ENCODE results near the gene PCDH19. TPM values are rescaled to one million over a fixed set of nuclear protein-coding genes. Genes with fewer than 3 reads are reported as not detected.

Gene PCDH19
- total RNA-seq, 6 donors from 2014 or later, result 0.10 to 1.0 (median 0.19) TPM

DNA sequence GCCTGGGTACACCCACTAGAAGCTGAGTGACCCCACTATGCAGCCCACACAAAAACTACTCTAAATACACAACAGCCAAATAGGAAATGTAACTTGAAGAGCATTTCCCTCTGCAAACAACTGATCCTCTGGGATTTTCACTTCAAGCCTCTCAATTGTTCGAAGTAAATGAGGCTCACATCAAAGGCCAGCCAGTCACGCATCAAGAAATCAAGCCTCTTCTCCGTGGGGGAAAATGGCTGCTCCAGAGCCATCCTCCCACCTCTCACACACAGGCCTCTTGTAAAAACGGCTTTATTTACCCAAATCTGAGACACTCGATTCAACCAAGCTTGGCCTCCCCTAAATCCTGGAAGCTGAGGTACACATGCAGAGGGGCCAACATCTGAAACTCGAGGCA lies 14.3 kb downstream of the PCDH19 start:
- Histone ChIP-seq H3K27ac (no peak overlapping the region), H3K4me1 (no peaks in the 10 kb centered on the region), H3K4me3 (no peak overlapping the region), H3K9me3 (no peaks in the 10 kb centered on the region), H3K36me3 (no peaks in the 10 kb centered on the region), H3K27me3 (no peaks in the 10 kb centered on the region)
- WGBS, 2 donors, result 46 to 47% methylated on average over 3 to 6 of the region's 6 CpGs
- TF ChIP-seq POLR2A (IDR thresholded peaks at IDR 0.05) (no peak), POLR2AphosphoS5 (IDR thresholded peaks at IDR 0.05) (no peak), EP300 (IDR thresholded peaks at IDR 0.05) (no peak)
- TF ChIP-seq, protein P1, sequence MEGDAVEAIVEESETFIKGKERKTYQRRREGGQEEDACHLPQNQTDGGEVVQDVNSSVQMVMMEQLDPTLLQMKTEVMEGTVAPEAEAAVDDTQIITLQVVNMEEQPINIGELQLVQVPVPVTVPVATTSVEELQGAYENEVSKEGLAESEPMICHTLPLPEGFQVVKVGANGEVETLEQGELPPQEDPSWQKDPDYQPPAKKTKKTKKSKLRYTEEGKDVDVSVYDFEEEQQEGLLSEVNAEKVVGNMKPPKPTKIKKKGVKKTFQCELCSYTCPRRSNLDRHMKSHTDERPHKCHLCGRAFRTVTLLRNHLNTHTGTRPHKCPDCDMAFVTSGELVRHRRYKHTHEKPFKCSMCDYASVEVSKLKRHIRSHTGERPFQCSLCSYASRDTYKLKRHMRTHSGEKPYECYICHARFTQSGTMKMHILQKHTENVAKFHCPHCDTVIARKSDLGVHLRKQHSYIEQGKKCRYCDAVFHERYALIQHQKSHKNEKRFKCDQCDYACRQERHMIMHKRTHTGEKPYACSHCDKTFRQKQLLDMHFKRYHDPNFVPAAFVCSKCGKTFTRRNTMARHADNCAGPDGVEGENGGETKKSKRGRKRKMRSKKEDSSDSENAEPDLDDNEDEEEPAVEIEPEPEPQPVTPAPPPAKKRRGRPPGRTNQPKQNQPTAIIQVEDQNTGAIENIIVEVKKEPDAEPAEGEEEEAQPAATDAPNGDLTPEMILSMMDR (IDR thresholded peaks at IDR 0.05), result no peak
- ATAC-seq (ENCODE audit: low FRiP score in 2 of 2) (no peak), DNase-seq (no peak)

DNA sequence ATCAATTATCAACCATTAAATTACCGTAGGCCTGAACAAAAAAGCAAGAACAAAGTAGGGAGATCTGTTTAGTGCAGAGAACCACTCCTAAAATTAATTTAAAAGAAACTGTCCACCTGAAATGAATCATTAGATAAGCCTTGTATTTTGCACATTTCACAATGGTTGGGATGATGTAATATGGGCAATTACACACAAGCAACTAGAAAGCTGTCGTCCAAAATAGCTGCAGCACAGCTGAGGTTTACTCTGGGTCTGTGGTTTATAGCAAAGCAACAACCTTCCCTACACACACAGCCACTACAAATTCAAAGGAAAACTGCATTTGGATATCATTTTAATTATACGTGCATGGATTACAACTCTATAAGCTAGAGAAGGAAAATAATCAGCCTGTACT lies 28.5 kb downstream of the PCDH19 start:
- DNase-seq (no peak), ATAC-seq (ENCODE audit: low FRiP score in 2 of 2) (no peak)
- no peak overlapping the region for H3K27ac ChIP-seq
- no peaks in the 10 kb centered on the region for H3K36me3 ChIP-seq
- H3K9me3 ChIP-seq, result no peaks in the 10 kb centered on the region
- TF ChIP-seq EP300 (IDR thresholded peaks at IDR 0.05) (no peak), POLR2A (IDR thresholded peaks at IDR 0.05) (no peak), POLR2AphosphoS5 (IDR thresholded peaks at IDR 0.05) (no peak)
- TF ChIP-seq, protein P1 (IDR thresholded peaks at IDR 0.05), result no peak
- no peaks in the 10 kb centered on the region for H3K27me3 ChIP-seq
- no peak overlapping the region for H3K4me3 ChIP-seq
- no peaks in the 10 kb centered on the region for H3K4me1 ChIP-seq
- WGBS, 2 donors, result 62 to 74% methylated on average over 3 of the region's 3 CpGs

DNA sequence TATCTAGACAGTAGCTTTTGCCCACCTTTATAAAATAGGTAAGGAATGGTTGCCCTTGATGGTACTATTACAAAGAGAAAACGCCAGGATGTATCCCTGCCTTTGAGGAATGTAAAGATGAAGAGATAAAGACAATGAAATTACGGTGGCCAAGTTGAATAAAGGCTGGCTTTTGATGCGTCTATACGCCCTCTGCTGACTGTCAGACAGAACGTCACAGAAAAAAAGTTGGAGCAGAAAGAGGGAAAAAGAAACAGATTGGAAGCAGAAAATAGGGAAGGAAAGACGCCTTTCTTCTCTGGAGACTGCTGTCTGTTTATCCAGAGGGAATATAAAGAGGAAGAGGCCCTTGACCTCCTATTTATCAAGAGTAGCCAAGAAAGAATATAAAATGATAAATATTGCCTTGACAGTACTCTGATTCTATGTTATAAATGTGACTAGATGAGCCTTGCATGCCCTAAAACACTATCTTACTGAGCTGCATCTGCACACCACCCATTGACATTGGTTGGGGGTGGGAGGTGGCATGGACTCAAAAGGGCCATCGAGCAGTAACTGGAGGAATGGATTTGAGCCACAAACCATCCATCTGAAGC lies 30.6 kb downstream of the PCDH19 start:
- DNase-seq (no peak), ATAC-seq (ENCODE audit: low FRiP score in 2 of 2) (no peak)
- H3K27me3 ChIP-seq, result no peaks in the 10 kb centered on the region

DNA sequence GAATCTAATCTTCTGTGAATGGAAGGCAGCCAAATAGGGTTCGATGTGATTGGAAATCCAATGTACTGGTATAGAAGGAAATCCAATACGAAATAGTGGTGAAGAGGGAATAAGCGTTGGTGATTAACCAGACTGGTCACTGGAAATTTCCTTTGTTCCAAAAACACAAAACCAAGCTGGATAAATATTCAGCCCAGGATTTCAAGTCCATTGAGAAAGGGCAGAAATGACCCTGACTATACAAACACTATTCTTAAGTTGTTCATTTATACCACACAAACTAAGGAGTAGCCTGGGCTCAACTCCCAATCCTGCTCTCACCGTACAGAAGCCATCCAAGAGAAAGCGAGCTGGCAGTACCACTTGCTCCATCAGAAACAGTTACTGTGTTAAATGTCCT lies 32.2 kb downstream of the PCDH19 start:
- no peak overlapping the region for H3K27ac ChIP-seq
- no peaks in the 10 kb centered on the region for H3K27me3 ChIP-seq
- ATAC-seq (ENCODE audit: low FRiP score in 2 of 2) (no peak), DNase-seq (no peak)
- H3K4me1 ChIP-seq, result no peaks in the 10 kb centered on the region
- TF ChIP-seq POLR2AphosphoS5 (IDR thresholded peaks at IDR 0.05) (no peak), POLR2A (IDR thresholded peaks at IDR 0.05) (no peak), EP300 (IDR thresholded peaks at IDR 0.05) (no peak)
- TF ChIP-seq, protein P1 (IDR thresholded peaks at IDR 0.05), result no peak
- no peak overlapping the region for H3K4me3 ChIP-seq
- H3K36me3 ChIP-seq, result no peaks in the 10 kb centered on the region
- no peaks in the 10 kb centered on the region for H3K9me3 ChIP-seq
- WGBS, 2 donors, result 73 to 97% methylated on average over 4 to 5 of the region's 5 CpGs

More for the DNA sequence above, 30.6 kb downstream of the PCDH19 start:
- no peak overlapping the region for H3K4me3 ChIP-seq
- H3K27ac ChIP-seq, result no peak overlapping the region
- H3K9me3 ChIP-seq, result no peaks in the 10 kb centered on the region
- H3K4me1 ChIP-seq, result no peaks in the 10 kb centered on the region
- 13% methylated on average over 7 of the region's 7 CpGs for WGBS, 2 donors
- TF ChIP-seq, protein P1 (IDR thresholded peaks at IDR 0.05), result peak in 4 of 6 experiments; percentile 21 to 48 (median 41)
- TF ChIP-seq POLR2AphosphoS5 (IDR thresholded peaks at IDR 0.05), result no peak
- no peaks in the 10 kb centered on the region for H3K36me3 ChIP-seq

DNA sequence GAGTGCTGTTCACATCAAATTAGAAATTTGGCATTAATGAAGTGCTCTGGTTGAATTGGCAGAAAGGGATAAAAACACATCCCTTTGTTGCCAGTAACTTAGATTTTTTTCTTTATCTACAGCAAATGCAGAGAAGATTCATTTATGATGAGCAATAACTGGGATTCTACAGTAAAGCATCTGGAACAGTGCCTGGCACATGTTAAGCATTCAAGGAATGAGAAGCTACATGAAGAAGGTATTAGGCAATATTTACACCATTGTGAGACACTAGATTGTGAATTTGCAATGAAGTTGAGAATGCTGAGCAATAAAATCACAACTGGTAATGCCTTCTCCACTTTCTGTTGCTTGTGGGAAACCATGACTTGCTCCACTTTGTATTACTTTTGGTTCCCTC lies 33.5 kb downstream of the PCDH19 start:
- Histone ChIP-seq H3K27ac (no peak overlapping the region), H3K9me3 (no peaks in the 10 kb centered on the region), H3K4me1 (no peaks in the 10 kb centered on the region), H3K4me3 (no peak overlapping the region), H3K36me3 (no peaks in the 10 kb centered on the region), H3K27me3 (no peaks in the 10 kb centered on the region)
- TF ChIP-seq, protein P1 (IDR thresholded peaks at IDR 0.05), result no peak
- TF ChIP-seq POLR2A (IDR thresholded peaks at IDR 0.05) (no peak), EP300 (IDR thresholded peaks at IDR 0.05) (no peak), POLR2AphosphoS5 (IDR thresholded peaks at IDR 0.05) (no peak)
- DNase-seq (no peak), ATAC-seq (ENCODE audit: low FRiP score in 2 of 2) (no peak)
